HUES64 (cell line): Measurements from ENCODE around the gene TTC21B.
A peak's percentile ranks its signal among the peaks of the same experiment; 100 is the strongest.

Source experiments
- H3K27ac ChIP-seq: 2 replicates; pipeline ENCODE4 v1.7.0; 2013; ENCODE audit warnings: low read depth, low read length, inconsistent platforms
- H3K27me3 ChIP-seq: 2 replicates; pipeline ENCODE4 v1.6.1; 2013; ENCODE audit warnings: mild to moderate bottlenecking, low read length; ENCODE audit not compliant: insufficient read depth
- H3K36me3 ChIP-seq: 2 replicates; pipeline ENCODE4 v1.6.1; 2013; ENCODE audit warnings: mild to moderate bottlenecking, low read length; ENCODE audit not compliant: insufficient read depth
- H3K4me1 ChIP-seq: 2 replicates; pipeline ENCODE4 v1.6.1; 2013; ENCODE audit warnings: mild to moderate bottlenecking, low read length, moderate library complexity; ENCODE audit not compliant: insufficient read depth
- H3K4me3 ChIP-seq: 2 replicates; pipeline ENCODE4 v1.5.1; 2013; ENCODE audit warnings: mild to moderate bottlenecking, low read length, moderate library complexity
- H3K9ac ChIP-seq: 2 replicates; pipeline ENCODE4 v1.6.1; 2013; ENCODE audit warnings: mild to moderate bottlenecking, low read depth, low read length
- H3K9me3 ChIP-seq: 2 replicates; pipeline ENCODE4 v1.6.1; 2013; ENCODE audit warnings: low read depth, low read length; ENCODE audit not compliant: insufficient read depth
- WGBS: fragments of 150-250, 120-280 bp; methylation state at CpG from one replicate; pipeline ENCODE4 v1.1.7; 2013; ENCODE audit warnings: missing lambda C conversion rate; 5-methylcytosine and 5-hydroxymethylcytosine counted together

TTC21B gene

DNA sequence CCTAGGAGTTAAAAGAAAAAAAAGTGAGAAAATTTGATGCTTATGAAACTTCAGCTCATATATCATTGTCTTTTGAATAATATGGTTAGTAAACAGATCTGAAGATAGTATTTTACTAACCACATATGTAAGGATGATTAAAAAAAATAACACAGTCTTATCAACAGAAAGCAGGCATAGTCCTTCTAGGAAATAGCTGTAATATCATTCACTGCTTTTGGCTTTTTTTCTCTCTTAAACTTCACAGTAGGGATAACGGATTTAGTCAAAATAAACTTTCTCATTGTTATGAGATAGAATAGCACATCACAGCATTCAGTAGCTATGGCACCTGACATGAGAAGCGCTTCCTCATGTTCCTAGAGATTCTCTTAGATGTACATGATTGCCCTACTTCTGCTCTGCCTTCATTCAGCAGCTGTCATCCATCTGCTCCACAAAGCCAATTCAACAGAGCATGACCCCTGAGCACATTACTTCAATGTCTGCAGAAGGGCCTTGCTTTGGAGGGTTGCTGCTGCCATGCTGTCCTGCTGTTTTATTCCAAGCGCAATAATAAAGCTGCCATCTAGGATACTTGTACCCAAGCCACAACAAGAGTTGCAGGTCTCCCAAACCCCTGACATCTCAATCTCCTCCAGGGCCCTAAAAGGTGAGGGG is 67.0 kb downstream of the TTC21B start:
- H3K9me3 ChIP-seq = no peaks in the 10 kb centered on the region
- H3K27me3 ChIP-seq = no peaks in the 10 kb centered on the region
- H3K36me3 ChIP-seq = peaks cover 66% of the 10 kb centered on the region
- WGBS = 93% methylated on average over 3 of the region's 3 CpGs
- H3K4me3 ChIP-seq = no peak overlapping the region
- H3K27ac ChIP-seq = no peak overlapping the region
- H3K9ac ChIP-seq = no peak overlapping the region
- no peaks in the 10 kb centered on the region for H3K4me1 ChIP-seq

DNA sequence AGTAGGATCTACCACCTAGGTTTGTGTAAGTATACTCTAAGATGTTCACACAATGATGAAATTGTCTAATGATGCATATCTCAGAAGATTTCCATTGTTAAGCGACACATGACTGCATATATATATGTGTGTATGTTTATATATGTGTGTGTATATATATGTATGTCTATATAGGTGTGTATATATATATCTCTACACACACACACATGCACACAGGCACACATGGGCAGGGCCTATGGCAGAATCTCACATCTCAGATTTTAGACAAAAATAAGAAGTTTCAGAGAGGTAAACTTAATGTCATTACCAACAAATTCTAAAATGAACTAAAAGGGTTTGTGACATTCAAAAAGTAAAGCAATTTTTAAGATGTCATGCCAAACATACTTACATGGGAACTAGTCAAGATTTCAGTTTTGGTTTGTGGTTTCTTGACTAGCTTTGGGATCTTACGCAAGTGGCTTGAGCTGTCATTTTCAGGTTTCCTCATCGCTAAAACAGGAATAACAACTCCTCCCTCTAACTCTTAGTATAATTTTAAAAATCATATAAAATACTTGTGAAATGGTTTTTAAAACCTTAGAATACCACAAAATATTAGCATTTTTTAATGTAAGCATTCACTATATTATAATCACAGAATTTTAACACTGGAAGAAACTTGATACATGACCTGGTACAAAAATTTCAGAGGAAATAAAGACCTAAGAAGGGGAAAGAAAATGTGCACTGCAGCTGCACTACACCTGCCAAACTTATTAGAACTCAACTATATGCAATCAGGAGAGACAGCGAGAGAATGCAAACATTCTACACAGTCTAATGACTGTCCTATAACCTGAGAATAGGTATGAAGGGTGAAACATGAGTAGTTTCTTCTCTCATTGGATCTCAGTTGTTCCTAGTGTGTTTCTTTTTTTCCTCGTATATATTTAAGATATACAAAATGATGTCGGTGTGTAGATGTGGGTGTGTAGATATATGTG is 75.7 kb downstream of the TTC21B start:
- WGBS = 100% methylated on average over 2 of the region's 6 CpGs
- Histone ChIP-seq H3K9ac (no peak overlapping the region), H3K36me3 (peaks cover 51% of the 10 kb centered on the region), H3K9me3 (no peaks in the 10 kb centered on the region), H3K4me3 (no peak overlapping the region), H3K4me1 (no peaks in the 10 kb centered on the region), H3K27ac (no peak overlapping the region), H3K27me3 (no peaks in the 10 kb centered on the region)

DNA sequence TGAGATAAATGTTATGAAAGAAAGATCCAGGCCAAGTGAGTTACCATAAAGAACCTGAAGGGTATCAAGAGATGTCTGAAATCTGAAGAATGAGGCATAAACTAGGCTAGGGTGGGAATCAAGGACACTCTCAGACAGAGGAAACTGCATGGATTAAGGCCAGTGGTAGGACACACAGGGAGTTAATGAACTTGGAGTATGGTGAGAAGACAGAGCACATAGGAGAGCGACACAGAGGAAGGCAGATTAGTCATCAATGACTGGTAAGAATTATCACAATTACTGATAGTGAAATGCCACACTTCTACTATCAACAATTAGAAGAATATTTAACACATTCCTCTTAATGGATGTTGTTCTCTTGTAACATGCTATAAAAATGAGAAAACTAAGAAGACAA is 76.9 kb downstream of the TTC21B start:
- H3K4me1 ChIP-seq = no peaks in the 10 kb centered on the region
- peaks cover 39% of the 10 kb centered on the region for H3K36me3 ChIP-seq
- no peak overlapping the region for H3K27ac ChIP-seq
- no peaks in the 10 kb centered on the region for H3K27me3 ChIP-seq
- no peaks in the 10 kb centered on the region for H3K9me3 ChIP-seq
- 80% methylated on average over 1 of the region's 1 CpG for WGBS
- no peak overlapping the region for H3K9ac ChIP-seq
- no peak overlapping the region for H3K4me3 ChIP-seq

DNA sequence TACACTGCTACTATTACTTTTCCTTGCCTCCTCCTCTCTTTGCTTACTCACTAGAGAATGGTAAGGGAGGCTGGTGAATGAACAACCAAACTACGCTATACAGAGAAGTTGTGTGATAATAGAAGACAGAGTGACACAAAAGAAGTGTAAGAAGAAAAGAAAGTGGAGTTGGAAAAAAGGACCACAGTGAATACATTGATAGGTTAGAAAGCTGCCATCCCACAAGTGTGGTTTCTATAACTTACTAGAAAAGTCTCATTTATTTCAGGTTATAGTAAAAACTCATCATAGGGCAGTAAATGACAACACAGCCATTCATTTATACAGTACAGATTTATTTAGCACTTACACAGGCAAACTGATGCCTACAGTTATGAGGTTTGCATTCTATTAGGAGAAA is 77.3 kb downstream of the TTC21B start:
- Histone ChIP-seq H3K27ac (no peak overlapping the region), H3K9me3 (no peaks in the 10 kb centered on the region), H3K4me3 (no peak overlapping the region), H3K4me1 (no peaks in the 10 kb centered on the region), H3K9ac (no peak overlapping the region), H3K36me3 (peaks cover 35% of the 10 kb centered on the region), H3K27me3 (no peaks in the 10 kb centered on the region)
- WGBS = 97% methylated on average over 1 of the region's 1 CpG

DNA sequence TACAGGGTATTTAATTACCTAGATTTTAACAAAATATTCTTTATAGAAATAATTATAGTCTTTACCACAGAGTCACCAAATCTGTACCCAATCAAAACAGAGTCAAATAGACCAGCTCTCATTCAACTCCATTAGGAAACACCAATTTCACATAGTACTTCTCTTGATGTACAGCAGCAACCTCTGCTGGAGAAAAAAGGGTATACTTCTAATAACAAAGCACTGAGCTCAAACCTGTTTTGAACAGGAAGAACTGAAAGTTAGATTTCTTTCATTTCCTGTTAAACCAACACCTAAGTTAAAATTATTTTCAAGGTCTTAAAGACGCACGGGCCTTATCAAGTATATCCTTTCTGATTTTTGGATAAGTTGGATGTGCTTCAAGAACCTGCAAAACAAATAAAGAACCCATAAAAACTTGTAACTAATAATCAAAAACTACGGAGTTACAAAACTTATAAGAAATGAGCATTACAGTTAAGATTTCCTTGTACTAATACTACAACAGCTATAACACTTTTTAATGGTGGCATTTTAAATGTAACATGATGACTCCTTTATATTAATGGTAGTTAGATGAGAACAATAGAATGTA is 79.0 kb downstream of the TTC21B start:
- WGBS = 100% methylated on average over 2 of the region's 3 CpGs
- Histone ChIP-seq H3K27me3 (no peaks in the 10 kb centered on the region), H3K4me1 (no peaks in the 10 kb centered on the region), H3K27ac (0 out of 2 replicates have a peak overlapping the region, but pooled peaks have one; percentile 23), H3K4me3 (no peak overlapping the region), H3K36me3 (peaks cover 19% of the 10 kb centered on the region), H3K9me3 (no peaks in the 10 kb centered on the region), H3K9ac (no peak overlapping the region)

DNA sequence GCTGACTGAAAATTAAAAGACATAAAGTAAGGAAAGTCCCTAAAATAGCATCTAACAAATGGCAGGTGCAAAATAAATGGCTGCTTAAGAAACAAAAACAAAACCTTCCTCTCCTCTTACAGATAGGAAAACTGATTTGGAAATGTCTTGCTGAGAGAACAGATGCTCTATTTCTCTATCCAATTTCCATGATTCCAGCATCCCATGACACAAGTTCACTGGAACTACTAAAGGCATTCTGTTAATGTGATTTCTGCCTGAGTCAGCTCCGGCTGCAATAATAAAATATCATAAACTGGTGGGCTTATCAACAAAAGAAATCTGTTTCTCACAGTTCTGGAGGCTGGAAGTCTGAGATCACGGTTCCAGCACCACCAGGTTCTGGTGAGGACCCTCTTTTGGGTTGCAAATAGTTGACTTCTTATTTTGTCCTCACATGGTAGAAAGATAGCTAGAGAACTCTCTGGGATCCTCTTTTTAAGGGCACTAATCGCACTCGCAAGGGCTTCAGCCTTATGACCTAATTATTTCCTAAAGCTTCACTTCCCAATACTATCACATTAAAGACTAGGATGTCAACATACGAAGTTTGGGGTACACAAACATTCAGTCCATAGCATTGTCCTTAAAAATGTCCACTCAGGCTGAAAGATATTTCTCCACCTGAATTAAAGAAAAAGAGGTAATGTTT is 81.3 kb downstream of the TTC21B start:
- H3K27ac ChIP-seq = no peak overlapping the region
- WGBS = 93% methylated on average over 5 of the region's 5 CpGs
- no peaks in the 10 kb centered on the region for H3K4me1 ChIP-seq
- no peaks in the 10 kb centered on the region for H3K27me3 ChIP-seq
- no peak overlapping the region for H3K9ac ChIP-seq
- peaks cover 5% of the 10 kb centered on the region for H3K36me3 ChIP-seq
- H3K4me3 ChIP-seq = no peak overlapping the region
- H3K9me3 ChIP-seq = no peaks in the 10 kb centered on the region

DNA sequence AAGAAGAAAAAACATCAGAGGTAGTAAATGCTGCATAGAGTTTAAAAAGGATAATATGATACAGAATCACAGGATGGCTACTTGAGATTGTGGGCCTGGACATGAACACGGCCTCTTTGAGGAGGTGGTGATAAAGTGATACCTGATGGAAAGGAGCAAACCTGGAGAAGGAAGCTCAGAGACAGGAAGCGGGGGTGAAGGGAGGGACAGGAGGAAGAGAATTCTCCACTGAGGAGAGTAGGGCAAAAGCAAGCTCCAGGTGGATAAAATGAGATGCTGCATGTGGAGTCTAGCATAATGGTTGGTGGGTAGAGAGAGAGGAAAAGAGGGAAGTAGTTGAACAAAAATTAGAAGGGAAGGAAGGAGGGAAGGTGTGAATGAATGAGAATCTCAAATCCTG is 82.6 kb downstream of the TTC21B start:
- H3K27ac ChIP-seq = no peak overlapping the region
- WGBS = 90% methylated on average over 2 of the region's 2 CpGs
- H3K4me3 ChIP-seq = no peak overlapping the region
- H3K9ac ChIP-seq = no peak overlapping the region
- no peaks in the 10 kb centered on the region for H3K9me3 ChIP-seq
- no peaks in the 10 kb centered on the region for H3K27me3 ChIP-seq
- H3K4me1 ChIP-seq = no peaks in the 10 kb centered on the region
- peaks cover 5% of the 10 kb centered on the region; the same call in 1 of the 2 replicates for H3K36me3 ChIP-seq

DNA sequence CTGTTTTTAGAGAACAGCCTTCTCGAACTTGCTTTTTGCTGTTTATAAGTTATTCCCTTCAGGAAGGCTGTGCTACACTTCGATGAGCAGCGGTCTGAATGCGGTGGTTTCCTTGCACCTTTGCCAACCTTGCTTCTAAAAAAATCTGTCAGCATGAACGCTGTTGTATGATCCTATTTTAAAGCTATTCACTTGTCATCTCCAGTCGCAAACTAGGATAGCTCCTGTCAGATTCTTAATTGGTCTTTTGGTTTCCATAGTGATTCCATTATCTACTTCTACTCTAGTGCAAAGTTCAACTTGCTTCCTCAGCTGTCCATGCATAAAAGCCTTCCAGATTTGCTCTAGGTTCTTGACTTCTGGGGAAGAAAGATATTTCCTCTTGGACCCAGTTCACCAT is 83.2 kb downstream of the TTC21B start:
- H3K4me1 ChIP-seq = no peaks in the 10 kb centered on the region
- H3K27me3 ChIP-seq = no peaks in the 10 kb centered on the region
- H3K9ac ChIP-seq = no peak overlapping the region
- WGBS = 93% methylated on average over 6 of the region's 6 CpGs
- peaks cover 5% of the 10 kb centered on the region; the same call in 1 of the 2 replicates for H3K36me3 ChIP-seq
- no peak overlapping the region for H3K4me3 ChIP-seq
- no peaks in the 10 kb centered on the region for H3K9me3 ChIP-seq
- H3K27ac ChIP-seq = no peak overlapping the region

DNA sequence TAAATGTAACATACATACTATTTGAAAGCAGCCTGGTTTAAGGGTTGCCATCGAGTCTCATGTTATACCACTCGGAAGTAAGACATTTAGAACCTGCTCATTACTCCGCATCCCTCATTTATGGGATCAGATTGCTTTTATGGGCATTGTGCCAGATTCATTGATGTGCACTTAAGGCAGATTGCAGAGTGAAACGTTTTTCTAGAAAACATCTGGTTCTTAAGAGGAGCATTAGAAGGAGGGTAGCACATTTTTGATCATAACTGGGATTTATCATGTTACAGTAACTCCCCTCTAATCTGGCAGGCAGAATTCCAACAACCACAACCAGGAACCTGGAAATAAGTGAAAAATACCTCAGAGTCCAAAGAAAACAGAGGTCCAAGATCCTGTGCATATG is 85.4 kb downstream of the TTC21B start:
- Histone ChIP-seq H3K36me3 (peaks cover under 1% of the 10 kb centered on the region; the same call in 1 of the 2 replicates), H3K4me1 (no peaks in the 10 kb centered on the region; the same call in 1 of the 2 replicates), H3K9me3 (no peaks in the 10 kb centered on the region), H3K9ac (no peak overlapping the region), H3K27me3 (no peaks in the 10 kb centered on the region), H3K27ac (no peak overlapping the region), H3K4me3 (no peak overlapping the region)
- 89% methylated on average over 4 of the region's 4 CpGs for WGBS

DNA sequence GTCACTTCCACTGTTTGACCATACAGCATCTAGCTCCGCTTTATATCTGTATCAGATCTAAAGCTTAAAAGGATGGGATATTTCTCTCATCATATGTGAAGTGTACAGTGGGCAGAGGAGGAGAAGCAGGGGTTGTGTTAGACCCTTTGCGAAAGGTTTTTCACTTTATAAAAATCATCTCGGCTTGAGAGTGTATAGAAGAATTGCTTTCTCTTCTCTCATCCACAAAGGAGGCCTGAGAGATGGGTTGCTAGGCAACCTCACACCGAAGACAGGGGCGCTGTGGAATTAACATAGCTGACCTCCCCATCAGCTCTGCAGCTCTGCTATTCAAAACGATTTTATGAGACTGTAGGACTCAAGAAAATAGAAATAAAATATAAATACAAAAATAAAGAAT is 89.3 kb downstream of the TTC21B start:
- Histone ChIP-seq H3K27ac (no peak overlapping the region), H3K9ac (no peak overlapping the region), H3K36me3 (no peaks in the 10 kb centered on the region), H3K27me3 (no peaks in the 10 kb centered on the region), H3K4me3 (no peak overlapping the region), H3K4me1 (no peaks in the 10 kb centered on the region; the same call in 1 of the 2 replicates), H3K9me3 (peaks cover 12% of the 10 kb centered on the region)
- WGBS = 53% methylated on average over 2 of the region's 6 CpGs
